Transverse colon (tissue), 4 donors: ENCODE measurements around the gene ART1.

Experiments
- CTCF ChIP-seq, 5 experiments: fragments of 200-600 bp in 3 of 5; fragments of 450-650 bp in 2 of 5; sonication (generic) in 3 of 5; IDR thresholded peaks; 1 replicate in 2 of 5; 2 replicates in 3 of 5; pipeline ENCODE4 v1.5.1; 2016 to 2017; ENCODE audit warnings: antibody characterized with exemption in 5 of 5, inconsistent platforms in 3 of 5, mild to moderate bottlenecking in 2 of 5, moderate library complexity in 1 of 5
- EP300 ChIP-seq: sonication (generic); formaldehyde crosslinking; IDR thresholded peaks from one replicate; pipeline ENCODE4 v1.6.1; 2017; ENCODE audit warnings: antibody characterized with exemption, low read depth
- POLR2AphosphoS5 ChIP-seq, 3 donors: sonication (generic); formaldehyde crosslinking; IDR thresholded peaks; one replicate each; pipeline ENCODE4 v1.6.1; 2016; ENCODE audit warnings: antibody characterized with exemption in 3 of 3

- no peak for TF ChIP-seq CTCF (IDR thresholded peaks at IDR 0.05)
- no peak for TF ChIP-seq POLR2AphosphoS5 (IDR thresholded peaks at IDR 0.05)
- no peak for TF ChIP-seq EP300
These were observed 39.9 kb downstream of the ART1 start for GRCh38 chr11:3684819-3685172.
